ENCODE measurements around the gene CCDC85C. TPM values are rescaled to one million over a fixed set of nuclear protein-coding genes. Genes with fewer than 3 reads are reported as not detected.

Gene CCDC85C
- total RNA-seq, 1 experiment from 2014 or later, result 33.2 TPM

GRCh38 chr14:99543370-99543769 is 60.6 kb downstream of the CCDC85C start:
- no peak for TF ChIP-seq CTCF (conservative IDR thresholded peaks at IDR 0.05)
- Histone ChIP-seq H2BK12ac (ENCODE audit: insufficient read length, low read depth, low read length) (no peak overlapping the region), H3K9ac (ENCODE audit: extremely low read depth, insufficient read length, low read length) (no peak overlapping the region), H3K79me1 (ENCODE audit: insufficient read depth, low read depth, low read length, poor library complexity, severe bottlenecking) (no peaks in the 10 kb centered on the region), H3K23ac (ENCODE audit: insufficient read length, low read depth, low read length) (no peak overlapping the region), H2BK20ac (ENCODE audit: low read depth, low read length, poor library complexity, severe bottlenecking) (no peak overlapping the region), H2BK5ac (ENCODE audit: insufficient read length, low read length) (no peak overlapping the region), H3T11ph (ENCODE audit: low read length) (no peak overlapping the region), H4K5ac (ENCODE audit: insufficient read length, low read depth, low read length) (no peak overlapping the region), H3K9me3 (ENCODE audit: control insufficient read depth, low read depth, low read length) (no peaks in the 10 kb centered on the region), H3K18ac (ENCODE audit: insufficient read length, low read depth, low read length) (no peak overlapping the region), H4K20me1 (ENCODE audit: control insufficient read depth, insufficient read depth, insufficient read length) (peaks cover 2% of the 10 kb centered on the region), H3K27ac (ENCODE audit: insufficient read length, low read depth, low read length) (no peak overlapping the region), H2BK120ac (ENCODE audit: low read depth, low read length, poor library complexity, severe bottlenecking) (no peak overlapping the region), H4K91ac (ENCODE audit: insufficient read length, low read depth, low read length) (no peak overlapping the region), H3K4ac (ENCODE audit: low read depth, low read length) (no peak overlapping the region), H3K56ac (ENCODE audit: insufficient read length, low read depth, low read length) (no peak overlapping the region), H3K79me2 (ENCODE audit: insufficient read depth, low read length) (no peaks in the 10 kb centered on the region), H3K23me2 (ENCODE audit: insufficient read length, low read depth, low read length, poor library complexity, severe bottlenecking) (no peaks in the 10 kb centered on the region), H3K14ac (ENCODE audit: insufficient read depth, low read length) (peak overlapping the region; percentile 11), H4K8ac (replicated peaks; ENCODE audit: insufficient read length, low read depth, low read length) (no peak overlapping the region), H3K27me3 (ENCODE audit: insufficient read depth, low read length) (no peaks in the 10 kb centered on the region), H3K4me1 (ENCODE audit: insufficient read depth, low read length) (no peaks in the 10 kb centered on the region; the same call in 1 of the 2 replicates), H3K4me2 (ENCODE audit: insufficient read depth, insufficient read length, low read length) (no peak overlapping the region), H2AK5ac (ENCODE audit: insufficient read length, low read length) (no peak overlapping the region), H2BK15ac (ENCODE audit: low read depth, low read length) (no peak overlapping the region), H2AFZ (ENCODE audit: low read length) (no peak overlapping the region)
- no peak for DNase-seq
- no CpG with 5 or more reads among the region's 4 CpGs for WGBS (ENCODE audit: extremely low coverage, insufficient read length, low lambda C conversion rate)
- Mint-ChIP-seq H3K27me3 (ENCODE audit: low read depth) (no peaks in the 10 kb centered on the region; the same call in 1 of the 2 replicates), H3K4me3 (no peak overlapping the region), H3K9me3 (no peaks in the 10 kb centered on the region), H3K27ac (peak overlapping the region in 2 of 3 experiments; percentile 21 to 22; a peak in 3 of 7 replicates), H3K36me3 (ENCODE audit: insufficient read depth in 1 of 3, low read depth in 3 of 3) (no peaks in the 10 kb centered on the region), H3K4me1 (peaks cover 52 to 70% of the 10 kb centered on the region in 2 experiments)
